HG03280 (cell line): Measurements from ENCODE around the gene FBXO31.
"Not testable (repeated sequence)": the region's sequence is repeated elsewhere in the genome, so short reads cannot be mapped to it uniquely, and the experiment has no call there.

ENCODE experiments used
- ATAC-seq: cut with Tn5 transposase; IDR thresholded peaks from one replicate; pipeline ENCODE4 v1.9.1; 2021; ENCODE audit warnings: mild to moderate bottlenecking, moderate library complexity; ENCODE audit not compliant: unreplicated experiment

The FBXO31 gene

DNA sequence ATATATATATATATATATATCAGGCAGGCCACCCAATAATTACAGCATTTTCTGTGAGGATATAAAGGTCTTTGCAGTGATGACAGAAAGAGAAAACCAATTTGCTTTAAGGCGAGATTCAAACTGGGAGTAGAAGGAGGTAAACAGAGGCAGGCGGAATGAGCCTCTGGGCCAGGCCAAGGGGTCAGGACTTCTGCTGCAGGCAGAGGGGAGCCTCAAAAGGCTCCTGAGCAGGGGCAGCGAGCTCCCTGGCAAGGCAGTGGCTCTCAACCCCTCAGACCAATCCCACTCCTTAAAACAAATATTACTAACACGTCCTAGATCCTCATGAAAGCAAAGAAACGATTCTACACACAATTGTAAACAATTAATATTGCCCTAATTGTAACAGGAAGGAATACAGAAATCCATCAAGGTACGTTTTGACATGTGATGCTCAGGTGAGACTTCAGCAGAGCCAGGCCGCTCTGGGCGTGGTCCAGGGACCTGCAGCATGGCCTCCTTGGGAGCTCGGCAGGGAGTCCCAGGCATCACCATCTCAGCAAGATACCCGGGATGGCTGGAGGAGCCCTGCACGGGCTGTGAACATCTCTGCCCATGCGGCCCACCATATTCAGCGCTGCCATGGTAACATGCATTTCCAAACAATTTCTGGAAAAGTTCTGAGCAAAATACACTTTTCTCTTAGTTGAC, 18.4 kb downstream of the FBXO31 start:
- no peak for ATAC-seq

DNA sequence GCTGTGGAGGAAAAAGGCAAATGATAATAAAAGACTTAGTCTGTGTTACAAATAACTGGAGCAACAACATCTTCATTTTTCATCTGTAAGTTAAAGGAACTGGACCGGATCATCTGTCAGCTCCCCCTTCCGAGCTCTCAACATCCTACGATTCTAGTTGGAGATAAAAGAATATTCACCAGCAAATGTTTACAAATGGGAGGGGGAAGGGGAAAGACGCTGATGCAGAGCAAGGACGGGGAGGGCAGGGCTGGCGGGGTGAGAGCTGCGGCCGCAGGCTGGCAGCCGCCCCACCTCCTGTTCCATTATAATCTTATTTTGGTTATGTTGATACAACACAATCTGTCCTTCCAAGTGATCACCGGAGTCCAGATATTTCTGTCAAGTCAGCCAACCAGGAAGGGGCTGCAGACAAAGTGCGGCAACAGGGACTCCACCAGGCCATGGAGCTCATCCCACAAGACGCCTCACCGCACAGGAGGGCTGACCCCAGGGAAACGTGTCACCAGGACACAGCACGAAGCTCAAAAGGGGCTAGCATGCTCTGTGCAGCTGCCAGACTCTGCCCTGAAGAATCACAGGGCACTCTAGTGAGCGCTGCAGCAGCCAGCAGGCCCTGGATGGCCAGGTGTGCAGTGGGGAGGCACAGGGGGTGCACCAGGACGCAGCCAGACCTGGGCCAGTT, 19.7 kb downstream of the FBXO31 start:
- ATAC-seq: no peak

GRCh38 chr16:87362828-87363559, 20.6 kb downstream of the FBXO31 start:
- ATAC-seq: not testable (repeated sequence)

GRCh38 chr16:87361916-87362619, 21.5 kb downstream of the FBXO31 start:
- no peak for ATAC-seq

GRCh38 chr16:87360862-87361610, 22.5 kb downstream of the FBXO31 start:
- ATAC-seq: no peak

GRCh38 chr16:87359121-87359520, 24.5 kb downstream of the FBXO31 start:
- no peak for ATAC-seq

DNA sequence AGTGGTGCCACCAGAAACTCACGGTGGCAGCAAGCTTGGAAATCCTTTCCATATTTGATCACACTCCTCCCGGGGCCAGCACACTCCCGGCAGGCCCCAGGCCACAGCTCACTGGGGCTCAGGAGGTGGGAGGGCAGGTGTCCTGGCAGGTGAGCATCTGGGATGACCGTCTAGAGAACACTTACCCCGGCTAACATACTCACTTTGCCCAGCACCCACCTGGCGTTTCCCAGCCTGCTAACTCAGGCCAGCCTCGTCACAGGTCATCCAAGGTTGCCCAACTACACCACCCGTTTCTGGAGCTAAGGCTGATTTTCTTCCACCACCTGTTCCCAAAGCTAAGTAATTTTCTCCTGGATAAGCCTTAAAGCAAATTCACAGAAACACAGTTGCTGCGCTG, 24.9 kb downstream of the FBXO31 start:
- no peak for ATAC-seq

GRCh38 chr16:87358250-87358649, 25.3 kb downstream of the FBXO31 start:
- no peak for ATAC-seq

GRCh38 chr16:87356491-87356853, 27.1 kb downstream of the FBXO31 start:
- ATAC-seq: no peak

DNA sequence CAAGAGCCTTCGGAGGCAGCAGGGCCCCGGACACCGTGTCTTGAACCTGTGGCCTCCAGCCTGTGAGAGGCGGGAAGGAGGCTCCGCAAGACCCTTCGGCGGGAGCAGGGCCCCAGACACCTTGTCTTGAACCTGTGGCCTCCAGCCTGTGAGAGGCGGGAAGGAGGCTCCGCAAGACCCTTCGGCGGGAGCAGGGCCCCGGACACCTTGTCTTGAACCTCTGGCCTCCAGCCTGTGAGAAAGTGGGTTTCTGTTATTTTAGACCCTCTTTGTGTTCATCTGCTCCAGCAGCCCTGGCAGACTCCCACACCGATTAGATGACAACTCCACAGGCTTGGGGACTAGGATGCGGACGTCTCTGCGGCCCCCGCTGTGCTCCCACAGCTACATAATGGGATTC, 30.0 kb downstream of the FBXO31 start:
- no peak for ATAC-seq

DNA sequence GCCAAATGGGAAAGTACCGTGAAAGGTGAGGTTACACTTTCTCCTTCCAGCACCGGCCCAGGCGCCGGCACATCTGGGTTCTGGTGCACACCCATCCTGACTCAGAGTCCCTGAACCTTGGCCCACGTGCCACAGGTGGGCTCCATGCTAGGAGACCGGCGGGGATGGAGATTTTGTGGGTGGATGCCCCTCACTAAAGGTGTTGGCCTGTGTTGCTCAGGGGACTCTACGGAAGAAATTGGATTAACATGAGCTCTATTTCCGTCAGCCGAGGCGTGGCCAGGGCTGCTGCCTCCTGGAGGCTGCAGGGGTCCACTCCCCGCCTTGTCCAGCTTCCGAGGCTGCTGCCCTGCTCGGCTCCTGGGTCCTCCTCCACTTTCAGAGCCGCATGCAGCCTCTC, 30.8 kb downstream of the FBXO31 start:
- ATAC-seq: no peak

- ATAC-seq: no peak
These were observed 32.3 kb downstream of the FBXO31 start for GRCh38 chr16:87351320-87351698.

GRCh38 chr16:87350681-87351319, 32.8 kb downstream of the FBXO31 start:
- no peak for ATAC-seq

- ATAC-seq: no peak
These were observed 33.5 kb downstream of the FBXO31 start for GRCh38 chr16:87350031-87350430.

GRCh38 chr16:87348616-87349157, 34.9 kb downstream of the FBXO31 start:
- ATAC-seq: no peak

GRCh38 chr16:87347932-87348615, 35.5 kb downstream of the FBXO31 start:
- ATAC-seq: no peak

GRCh38 chr16:87346517-87347060, 37.0 kb downstream of the FBXO31 start:
- ATAC-seq: no peak

DNA sequence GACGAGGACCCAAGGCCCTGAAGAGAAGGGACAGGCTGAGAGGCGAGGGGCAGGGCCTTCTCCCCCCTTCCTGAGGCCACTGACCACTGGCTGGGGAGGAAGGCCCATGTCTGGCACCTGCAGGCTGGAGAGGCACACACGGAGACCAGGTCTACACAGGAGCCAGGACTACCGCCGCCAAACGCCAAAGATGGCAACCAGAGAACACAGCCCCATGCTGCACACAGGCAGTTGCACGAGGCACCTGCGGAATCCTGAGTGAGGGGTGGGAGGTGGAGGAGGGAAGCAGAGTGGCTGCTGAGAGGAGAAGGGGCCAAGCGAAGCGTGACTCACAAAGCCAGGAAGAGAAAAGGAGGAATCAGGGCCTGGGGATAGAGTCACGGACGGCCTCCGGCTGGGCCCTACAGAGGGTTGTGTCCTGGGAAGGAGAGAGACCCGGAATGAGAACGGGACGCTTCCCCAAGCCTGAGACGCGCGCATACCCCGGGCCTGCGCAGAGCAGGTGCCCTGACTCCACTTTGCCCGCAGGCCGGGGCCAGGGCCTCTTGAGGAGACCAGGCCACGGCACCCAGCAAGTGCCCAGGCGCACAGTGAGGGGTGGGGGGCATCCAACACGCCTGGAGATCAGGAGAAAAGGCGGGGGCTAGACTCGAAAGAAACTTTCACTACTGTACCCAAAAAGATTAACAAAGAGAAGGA, 37.7 kb downstream of the FBXO31 start:
- ATAC-seq: no peak
